ENCODE measurements around the gene FEM1B. TPM values are rescaled to one million over a fixed set of nuclear protein-coding genes. Genes with fewer than 3 reads are reported as not detected.

Gene FEM1B
- total RNA-seq, 1 donor from 2014 or later, result 54.2 TPM

DNA sequence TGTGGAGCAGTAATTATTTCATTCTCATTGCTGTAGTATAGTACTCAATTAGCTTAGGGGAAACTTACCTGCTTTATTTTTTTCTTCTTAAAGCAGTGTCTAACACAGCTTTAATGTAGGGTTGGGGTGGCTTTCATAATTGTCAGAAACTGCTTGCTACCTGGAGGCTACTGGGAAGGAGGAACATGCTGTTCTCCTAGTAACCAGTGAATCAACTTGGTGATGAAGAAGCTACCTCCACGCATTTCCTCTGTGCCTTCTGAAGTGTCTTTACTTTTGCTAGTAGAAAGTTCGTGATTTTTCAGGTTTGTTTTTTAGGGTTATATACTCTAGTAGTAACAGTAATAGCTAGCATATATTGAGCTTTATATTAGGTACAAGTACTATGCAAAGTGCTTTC, 11.5 kb downstream of the FEM1B start:
- peaks cover 11% of the 10 kb centered on the region for H3K4me1 Mint-ChIP-seq (ENCODE audit: unreplicated experiment)
- no peaks in the 10 kb centered on the region for H3K9me3 Mint-ChIP-seq
- H3K4me3 Mint-ChIP-seq, result no peak overlapping the region
- no peak overlapping the region for H3K27ac Mint-ChIP-seq
- H3K27me3 Mint-ChIP-seq, result no peaks in the 10 kb centered on the region
- DNase-seq (ENCODE audit: extremely low spot score, unreplicated experiment), result no peak
- H3K36me3 Mint-ChIP-seq, result peaks cover 57% of the 10 kb centered on the region
- TF ChIP-seq, protein P1, sequence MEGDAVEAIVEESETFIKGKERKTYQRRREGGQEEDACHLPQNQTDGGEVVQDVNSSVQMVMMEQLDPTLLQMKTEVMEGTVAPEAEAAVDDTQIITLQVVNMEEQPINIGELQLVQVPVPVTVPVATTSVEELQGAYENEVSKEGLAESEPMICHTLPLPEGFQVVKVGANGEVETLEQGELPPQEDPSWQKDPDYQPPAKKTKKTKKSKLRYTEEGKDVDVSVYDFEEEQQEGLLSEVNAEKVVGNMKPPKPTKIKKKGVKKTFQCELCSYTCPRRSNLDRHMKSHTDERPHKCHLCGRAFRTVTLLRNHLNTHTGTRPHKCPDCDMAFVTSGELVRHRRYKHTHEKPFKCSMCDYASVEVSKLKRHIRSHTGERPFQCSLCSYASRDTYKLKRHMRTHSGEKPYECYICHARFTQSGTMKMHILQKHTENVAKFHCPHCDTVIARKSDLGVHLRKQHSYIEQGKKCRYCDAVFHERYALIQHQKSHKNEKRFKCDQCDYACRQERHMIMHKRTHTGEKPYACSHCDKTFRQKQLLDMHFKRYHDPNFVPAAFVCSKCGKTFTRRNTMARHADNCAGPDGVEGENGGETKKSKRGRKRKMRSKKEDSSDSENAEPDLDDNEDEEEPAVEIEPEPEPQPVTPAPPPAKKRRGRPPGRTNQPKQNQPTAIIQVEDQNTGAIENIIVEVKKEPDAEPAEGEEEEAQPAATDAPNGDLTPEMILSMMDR (conservative IDR thresholded peaks at IDR 0.05), result no peak

DNA sequence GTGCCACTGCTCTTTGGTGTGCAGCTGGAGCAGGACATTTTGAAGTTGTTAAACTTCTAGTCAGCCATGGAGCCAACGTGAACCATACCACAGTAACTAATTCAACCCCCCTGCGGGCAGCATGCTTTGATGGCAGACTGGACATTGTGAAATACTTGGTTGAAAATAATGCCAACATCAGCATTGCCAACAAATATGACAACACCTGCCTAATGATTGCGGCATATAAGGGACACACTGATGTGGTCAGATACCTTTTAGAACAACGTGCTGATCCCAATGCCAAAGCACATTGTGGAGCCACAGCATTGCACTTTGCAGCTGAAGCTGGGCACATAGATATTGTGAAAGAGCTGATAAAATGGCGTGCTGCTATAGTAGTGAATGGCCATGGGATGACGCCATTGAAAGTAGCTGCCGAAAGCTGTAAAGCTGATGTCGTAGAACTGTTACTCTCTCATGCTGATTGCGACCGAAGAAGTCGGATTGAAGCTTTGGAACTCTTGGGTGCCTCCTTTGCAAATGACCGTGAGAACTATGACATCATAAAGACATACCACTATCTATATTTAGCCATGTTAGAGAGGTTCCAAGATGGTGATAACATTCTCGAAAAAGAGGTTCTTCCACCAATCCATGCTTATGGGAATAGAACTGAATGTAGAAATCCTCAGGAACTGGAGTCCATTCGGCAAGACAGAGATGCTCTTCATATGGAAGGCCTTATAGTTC, 12.2 kb downstream of the FEM1B start:
- TF ChIP-seq, protein P1 (conservative IDR thresholded peaks at IDR 0.05), result no peak
- Mint-ChIP-seq H3K4me1 (ENCODE audit: unreplicated experiment) (peaks cover 15% of the 10 kb centered on the region), H3K4me3 (no peak overlapping the region), H3K36me3 (peaks cover 53% of the 10 kb centered on the region), H3K27me3 (no peaks in the 10 kb centered on the region), H3K9me3 (no peaks in the 10 kb centered on the region), H3K27ac (no peak overlapping the region)
- no peak for DNase-seq (ENCODE audit: extremely low spot score, unreplicated experiment)

DNA sequence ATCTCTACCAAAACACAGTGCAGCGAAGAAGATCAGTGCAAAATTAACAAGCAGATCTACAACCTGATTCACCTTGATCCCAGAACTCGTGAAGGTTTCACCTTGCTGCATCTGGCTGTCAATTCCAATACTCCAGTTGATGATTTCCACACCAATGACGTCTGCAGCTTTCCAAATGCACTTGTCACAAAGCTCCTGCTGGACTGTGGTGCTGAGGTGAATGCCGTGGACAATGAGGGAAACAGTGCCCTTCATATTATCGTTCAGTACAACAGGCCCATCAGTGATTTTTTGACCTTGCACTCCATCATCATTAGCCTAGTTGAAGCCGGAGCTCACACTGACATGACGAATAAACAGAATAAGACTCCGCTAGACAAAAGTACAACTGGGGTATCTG, 13.2 kb downstream of the FEM1B start:
- no peak overlapping the region for H3K27ac Mint-ChIP-seq
- TF ChIP-seq, protein P1 (conservative IDR thresholded peaks at IDR 0.05), result no peak
- H3K9me3 Mint-ChIP-seq, result no peaks in the 10 kb centered on the region
- H3K27me3 Mint-ChIP-seq, result no peaks in the 10 kb centered on the region
- H3K36me3 Mint-ChIP-seq, result peaks cover 49% of the 10 kb centered on the region
- peaks cover 23% of the 10 kb centered on the region for H3K4me1 Mint-ChIP-seq (ENCODE audit: unreplicated experiment)
- peak; percentile 11 for DNase-seq (ENCODE audit: extremely low spot score, unreplicated experiment)
- no peak overlapping the region for H3K4me3 Mint-ChIP-seq

DNA sequence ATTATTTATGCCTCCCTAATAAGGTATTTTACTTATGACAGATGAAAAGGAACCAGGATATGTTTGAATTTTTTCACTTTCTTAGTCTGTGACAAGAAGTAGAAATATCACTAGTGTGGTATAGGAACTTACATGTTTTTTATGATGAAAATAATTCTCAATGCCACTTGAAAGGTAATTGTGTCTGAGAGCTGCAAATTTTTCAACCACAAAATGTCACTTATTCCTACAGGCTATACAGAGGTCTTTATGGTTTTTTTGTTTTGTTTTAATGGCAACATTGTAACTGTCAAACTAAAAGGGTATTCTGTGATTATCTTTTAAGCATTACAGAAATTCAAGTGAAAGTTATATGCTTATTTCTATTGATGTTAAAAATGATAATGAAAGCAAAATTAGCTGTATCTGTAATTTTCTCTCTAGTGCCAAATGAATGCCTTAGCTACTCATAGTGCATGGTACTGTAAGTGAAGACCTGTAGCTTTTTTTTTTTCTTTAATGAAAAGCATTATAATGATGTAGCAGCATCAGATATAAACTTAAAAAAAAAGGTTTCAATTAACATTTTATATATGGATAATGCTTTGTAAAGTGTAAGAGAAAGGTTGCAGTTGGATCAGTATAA, 14.7 kb downstream of the FEM1B start:
- no peaks in the 10 kb centered on the region for H3K27me3 Mint-ChIP-seq
- peaks cover 23% of the 10 kb centered on the region for H3K4me1 Mint-ChIP-seq (ENCODE audit: unreplicated experiment)
- no peak overlapping the region for H3K27ac Mint-ChIP-seq
- no peaks in the 10 kb centered on the region for H3K9me3 Mint-ChIP-seq
- no peak for DNase-seq (ENCODE audit: extremely low spot score, unreplicated experiment)
- TF ChIP-seq, protein P1 (conservative IDR thresholded peaks at IDR 0.05), result no peak
- H3K4me3 Mint-ChIP-seq, result no peak overlapping the region
- H3K36me3 Mint-ChIP-seq, result peaks cover 42% of the 10 kb centered on the region

DNA sequence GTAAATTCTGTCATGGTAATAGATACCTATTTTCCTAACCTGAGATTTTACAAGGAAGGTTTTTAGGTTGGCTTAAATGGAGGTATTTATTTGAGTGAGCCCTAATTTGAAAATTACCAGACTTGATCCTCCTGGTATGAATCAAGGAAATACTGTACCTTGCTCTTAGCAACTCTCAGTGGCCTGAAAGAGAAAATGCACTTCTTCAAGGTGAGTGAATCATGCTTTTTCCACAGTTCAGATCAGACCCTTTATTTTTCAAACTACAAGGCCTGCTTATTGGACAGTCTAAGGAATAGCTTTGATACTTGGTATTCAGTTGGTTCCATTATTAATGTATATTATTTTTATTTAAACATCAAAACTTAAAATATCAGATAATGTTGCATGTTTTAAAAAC, 15.4 kb downstream of the FEM1B start:
- peaks cover 38% of the 10 kb centered on the region for H3K36me3 Mint-ChIP-seq
- no peak overlapping the region for H3K4me3 Mint-ChIP-seq
- H3K27ac Mint-ChIP-seq, result no peak overlapping the region
- no peaks in the 10 kb centered on the region for H3K27me3 Mint-ChIP-seq
- H3K9me3 Mint-ChIP-seq, result no peaks in the 10 kb centered on the region
- DNase-seq (ENCODE audit: extremely low spot score, unreplicated experiment), result no peak
- TF ChIP-seq, protein P1 (conservative IDR thresholded peaks at IDR 0.05), result no peak
- peaks cover 21% of the 10 kb centered on the region for H3K4me1 Mint-ChIP-seq (ENCODE audit: unreplicated experiment)
